HG03159 (cell line): ENCODE results near the gene SLIT3.
"Not testable (repeated sequence)": the region's sequence is repeated elsewhere in the genome, so short reads cannot be mapped to it uniquely, and the experiment has no call there.

Experiments
- ATAC-seq: cut with Tn5 transposase; IDR thresholded peaks from one replicate; pipeline ENCODE4 v1.9.1; 2021; ENCODE audit warnings: mild to moderate bottlenecking, moderate library complexity; ENCODE audit not compliant: unreplicated experiment

Gene SLIT3

DNA sequence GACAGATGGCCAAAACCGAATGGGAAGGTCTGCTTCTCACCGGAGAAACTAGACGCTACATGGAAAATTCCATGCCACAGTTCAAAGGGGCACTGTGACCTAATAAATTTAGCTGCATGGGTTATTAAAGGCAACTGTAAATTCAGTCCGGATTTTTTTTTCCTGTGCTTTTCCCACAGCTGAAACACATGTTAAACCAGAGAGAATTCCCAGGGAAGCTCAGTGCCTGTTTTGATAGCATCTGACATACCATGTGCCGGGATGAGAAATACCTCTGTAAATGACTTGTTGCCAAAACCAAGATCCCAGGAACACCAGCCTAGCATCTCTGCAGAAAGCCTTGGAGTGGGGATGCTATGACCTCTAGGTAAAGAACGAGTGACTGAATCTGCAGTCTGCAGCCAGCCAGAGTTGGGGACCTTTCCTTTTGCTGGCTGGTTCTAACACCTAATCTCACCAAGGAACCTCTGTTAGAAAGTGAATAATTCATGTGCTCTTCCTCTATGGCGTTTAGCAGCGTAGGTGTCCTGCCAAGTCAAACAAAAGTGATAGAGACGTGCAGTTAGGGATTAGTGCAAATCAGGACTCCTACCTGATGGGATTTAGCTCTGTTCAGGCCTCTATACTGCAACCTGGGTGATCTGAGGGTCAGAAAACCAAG lies 77.9 kb downstream of the SLIT3 start:
- no peak for ATAC-seq

DNA sequence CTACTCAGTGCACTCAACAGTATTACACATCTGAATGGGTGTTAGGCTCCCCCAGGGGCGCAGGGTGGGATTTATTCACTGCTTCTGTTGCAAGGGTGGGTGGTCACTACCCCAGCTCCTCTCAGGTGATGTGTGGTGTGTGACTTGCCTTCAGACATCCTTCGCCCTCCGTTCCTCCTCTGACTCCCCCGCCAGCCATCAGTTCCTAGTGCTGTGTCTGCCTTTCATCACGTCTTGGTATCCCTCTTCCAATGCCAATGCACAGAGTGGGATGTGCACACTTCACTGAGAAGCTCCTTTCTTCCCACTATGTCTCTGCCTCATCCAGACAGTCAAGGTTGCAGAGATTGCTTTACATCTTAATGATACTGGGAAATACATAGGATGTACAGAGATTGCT lies 79.4 kb downstream of the SLIT3 start:
- ATAC-seq, result no peak

DNA sequence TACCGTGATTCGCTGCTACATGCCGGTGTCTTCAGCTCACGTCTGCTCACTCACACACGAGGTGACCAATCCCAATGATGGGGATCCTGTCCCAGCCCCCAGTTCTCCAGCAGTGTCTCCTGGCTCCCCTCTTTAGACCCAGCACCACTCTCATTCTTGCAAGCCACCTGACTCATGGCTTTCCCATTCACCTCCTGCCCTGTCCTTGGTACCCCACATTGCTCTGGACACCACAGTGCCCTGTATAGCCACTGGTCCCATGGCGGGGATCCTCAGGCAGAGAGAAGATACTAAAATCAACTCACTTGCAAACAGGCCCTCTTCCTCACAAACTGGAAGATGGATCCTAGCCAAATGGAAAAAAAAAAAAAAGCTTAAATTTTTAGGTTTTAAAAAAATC lies 81.0 kb downstream of the SLIT3 start:
- ATAC-seq, result no peak

DNA sequence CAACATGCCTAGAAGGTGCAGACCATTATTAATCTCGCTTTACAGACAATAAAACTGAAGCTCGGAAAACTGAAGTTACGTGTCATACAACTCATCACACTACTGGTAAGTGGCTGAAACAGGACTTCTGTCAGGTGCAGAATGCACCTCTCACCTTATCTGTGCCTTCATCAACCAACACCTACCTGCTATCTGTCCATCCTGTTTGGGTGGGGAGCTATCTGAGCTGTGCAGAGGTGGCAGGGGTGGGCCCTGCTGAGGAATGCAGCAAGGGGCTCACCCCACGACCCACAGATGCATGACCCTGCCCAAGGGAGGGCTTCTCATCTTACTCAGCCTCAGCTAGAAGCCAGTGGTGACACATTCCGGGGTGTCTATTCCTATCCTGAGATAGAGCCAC lies 81.6 kb downstream of the SLIT3 start:
- ATAC-seq, result no peak

DNA sequence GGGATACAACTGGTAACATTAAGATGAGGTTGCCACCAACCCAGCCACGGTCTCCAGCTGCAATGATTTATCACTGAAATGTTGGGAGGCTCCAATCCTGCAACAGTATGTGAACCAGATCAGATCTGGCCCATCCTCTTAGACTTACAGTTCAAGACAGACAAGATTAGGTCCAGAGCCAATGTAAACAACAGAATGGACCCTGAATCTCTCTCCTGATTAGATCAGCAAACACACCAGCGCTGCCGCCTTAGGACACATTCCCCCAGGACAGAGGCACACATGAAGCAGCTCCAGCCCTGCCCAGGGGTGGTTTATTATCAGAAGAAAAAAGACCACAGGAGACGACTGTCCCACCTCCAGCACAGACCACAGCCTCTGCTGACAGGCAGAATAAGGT lies 82.1 kb downstream of the SLIT3 start:
- no peak for ATAC-seq

DNA sequence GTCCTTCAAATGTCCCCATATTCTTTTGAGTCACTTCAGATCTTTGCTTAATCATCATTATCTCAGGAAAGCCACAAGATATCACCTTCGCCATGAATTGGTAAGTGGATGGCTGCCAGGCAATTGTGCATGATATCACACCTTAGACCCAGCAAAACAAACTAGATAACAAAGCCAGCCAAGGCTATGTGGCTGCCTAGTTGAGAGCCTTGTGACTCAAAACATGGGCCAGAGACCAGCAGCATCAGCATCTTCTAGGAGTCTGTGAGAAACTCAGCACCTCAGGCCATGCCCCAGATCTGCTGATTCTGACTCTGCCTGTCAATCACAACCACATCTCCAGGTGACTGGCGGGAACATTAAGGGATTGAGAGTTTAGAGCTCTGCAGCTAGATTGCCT lies 82.8 kb downstream of the SLIT3 start:
- no peak for ATAC-seq

DNA sequence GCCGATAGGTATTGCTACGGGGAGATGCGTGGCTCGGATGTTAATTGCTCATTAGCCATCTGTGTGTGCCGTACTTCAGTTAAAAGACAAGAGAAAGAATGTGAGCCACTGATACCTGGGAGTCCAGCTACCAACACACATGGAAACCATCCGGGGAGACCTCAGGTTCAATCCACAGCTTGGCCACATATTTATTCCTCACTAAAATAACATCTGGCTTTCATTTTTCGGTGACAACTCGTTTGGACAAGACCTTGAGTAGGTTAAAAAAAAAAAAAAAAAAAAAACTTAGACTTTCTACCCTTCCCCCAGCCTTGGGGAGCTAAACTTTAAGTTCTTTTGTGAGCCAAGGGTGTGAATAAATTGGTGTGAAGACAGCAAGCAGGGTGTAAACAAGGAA lies 84.1 kb downstream of the SLIT3 start:
- no peak for ATAC-seq

DNA sequence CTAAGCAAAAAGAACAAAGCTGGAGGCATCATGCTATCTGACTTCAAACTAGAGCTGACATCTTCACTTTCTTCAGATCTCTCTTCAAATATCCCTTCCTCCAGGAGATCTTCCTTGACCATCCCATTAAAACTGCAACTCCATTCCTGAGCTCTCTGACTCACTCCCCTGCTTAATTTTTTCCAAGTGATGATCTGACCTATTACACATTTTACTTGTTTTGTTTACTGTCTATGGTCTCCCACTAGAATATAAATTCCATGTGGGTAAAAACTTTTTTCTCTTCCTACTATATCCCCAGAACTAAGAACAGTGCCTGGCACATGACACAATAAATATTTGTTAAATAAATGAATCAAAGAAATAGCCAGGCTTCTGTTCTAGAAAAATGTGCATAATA lies 87.5 kb downstream of the SLIT3 start:
- no peak for ATAC-seq

DNA sequence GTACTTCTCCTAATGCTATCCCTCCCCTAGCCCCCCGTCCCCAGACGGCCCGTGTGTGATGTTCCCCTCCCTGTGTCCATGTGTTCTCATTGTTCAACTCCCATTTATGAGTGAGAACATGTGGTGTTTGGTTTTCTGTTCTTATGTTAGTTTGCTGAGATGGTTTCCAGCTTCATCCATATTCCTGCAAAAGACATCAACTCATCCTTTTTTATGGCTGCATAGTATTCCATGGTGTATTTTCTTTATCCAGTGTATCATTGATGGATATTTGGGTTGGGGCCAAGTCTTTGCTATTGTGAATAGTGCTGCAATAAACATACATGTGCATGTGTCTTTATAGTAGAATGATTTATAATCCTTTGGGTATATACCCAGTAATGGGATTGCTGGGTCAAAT lies 89.2 kb downstream of the SLIT3 start:
- ATAC-seq, result not testable (repeated sequence)

DNA sequence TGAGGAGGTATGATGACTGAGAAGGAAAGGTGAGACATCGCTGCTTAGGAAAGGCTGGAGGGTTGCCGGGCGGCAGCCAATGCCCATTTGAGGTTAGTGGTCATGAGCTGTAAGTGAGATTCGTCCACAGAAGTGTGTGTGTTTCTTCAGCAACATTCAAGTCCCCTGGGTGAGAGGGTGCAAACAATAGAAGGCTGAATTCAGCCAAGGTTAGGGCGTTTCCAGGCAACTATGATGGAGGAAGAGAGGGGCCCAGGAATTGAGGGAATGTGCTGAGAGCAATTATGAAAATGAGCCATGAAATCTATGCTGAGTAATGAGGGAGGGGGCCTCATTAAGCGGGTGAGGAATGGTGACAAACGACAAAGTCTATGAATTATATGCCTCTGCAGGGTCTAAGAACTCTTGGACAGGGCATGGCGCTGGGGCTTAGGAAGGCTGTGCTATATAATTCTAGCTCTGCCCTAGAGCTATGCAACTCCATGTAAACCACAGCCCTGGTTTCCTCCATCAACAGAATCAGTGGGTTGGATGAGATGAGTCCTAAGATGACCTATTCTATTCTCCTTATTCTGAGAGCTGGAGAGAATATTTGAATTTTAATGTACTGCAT lies 96.0 kb downstream of the SLIT3 start:
- no peak for ATAC-seq

DNA sequence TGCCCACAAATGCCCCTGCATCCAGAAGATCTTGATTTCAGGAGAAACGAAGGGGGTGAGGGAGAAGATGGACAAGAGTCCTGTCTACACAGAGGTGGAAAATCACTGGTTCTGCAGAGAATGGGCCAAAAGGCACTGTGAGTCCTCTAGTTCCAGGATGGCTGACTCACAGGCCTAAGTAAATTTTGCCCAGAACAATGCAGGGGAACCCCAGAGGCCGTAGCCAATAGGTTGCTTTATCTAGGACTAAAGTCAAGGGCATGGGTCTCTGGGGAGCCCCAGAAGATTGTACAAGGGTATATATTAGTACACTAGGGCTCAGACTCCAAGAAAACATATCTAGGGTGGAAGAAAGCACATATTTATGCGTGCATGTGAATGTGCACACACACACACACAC lies 98.0 kb downstream of the SLIT3 start:
- no peak for ATAC-seq

DNA sequence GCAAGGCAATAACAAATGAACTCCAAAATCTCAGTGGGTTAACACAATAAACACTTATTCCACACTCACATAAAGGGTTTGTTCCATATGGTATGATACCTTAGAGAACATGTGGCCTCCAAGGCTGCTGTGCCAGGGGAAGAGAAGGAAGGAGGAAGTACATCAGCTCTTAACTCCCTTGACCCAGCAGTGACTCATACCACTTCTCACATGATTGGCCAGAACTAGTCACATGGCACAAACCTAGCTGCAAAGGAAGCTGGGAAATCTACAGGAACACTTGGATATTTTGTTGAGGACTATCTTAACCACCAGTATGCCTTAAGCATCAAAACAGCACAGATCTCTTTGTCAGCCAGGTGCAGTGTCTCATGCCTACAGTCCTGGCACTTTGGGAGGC lies 99.3 kb downstream of the SLIT3 start:
- no peak for ATAC-seq

DNA sequence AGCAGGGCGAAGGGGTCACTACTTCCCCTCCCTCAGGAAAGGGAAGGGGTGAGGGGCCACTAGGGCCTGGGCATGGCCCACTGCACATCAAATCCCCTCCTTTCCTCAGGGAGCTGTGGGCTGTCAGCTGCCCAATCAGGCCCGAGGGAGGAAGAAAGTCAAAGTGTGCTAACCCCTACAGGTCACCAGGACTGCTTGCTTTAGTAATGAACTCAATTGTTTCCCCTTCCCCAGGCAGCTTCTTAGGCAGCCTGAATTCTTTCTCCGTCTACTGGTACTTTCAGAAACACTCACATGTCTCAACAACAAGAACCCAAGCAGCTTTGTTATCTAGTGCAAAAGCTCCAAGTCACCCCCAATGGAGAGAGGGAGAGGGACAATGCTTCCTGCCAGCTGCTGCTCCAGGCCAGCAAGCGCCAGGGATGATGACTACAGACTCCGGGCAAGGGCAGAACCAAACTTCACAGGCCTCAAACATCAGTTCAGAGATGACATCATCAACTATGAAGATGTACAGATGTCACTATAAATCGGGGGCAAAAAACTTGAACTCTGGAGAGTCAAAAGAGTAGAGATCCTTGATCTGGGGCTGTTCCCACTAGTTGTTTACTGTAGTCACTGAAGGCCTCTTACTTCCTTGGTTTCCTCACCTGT lies 100.7 kb downstream of the SLIT3 start:
- ATAC-seq, result no peak

DNA sequence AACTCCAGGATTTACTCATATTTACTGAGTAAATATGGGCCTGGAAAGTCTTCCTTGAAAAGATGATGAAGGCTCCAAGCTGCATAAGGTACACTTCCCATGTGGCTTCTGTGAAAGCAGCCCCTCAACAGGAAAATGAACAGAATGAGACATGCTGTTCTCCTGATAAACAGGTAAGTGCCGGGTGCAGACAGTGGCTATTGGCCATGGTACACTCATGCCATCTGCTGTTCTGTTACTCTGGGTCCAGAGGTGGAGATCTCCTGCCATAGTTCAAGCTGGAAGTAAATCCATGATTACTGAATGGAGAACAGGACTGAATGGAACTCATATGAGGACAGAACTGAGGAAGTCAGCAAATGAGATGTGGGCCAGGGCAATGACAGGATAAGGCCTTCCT lies 103.6 kb downstream of the SLIT3 start:
- no peak for ATAC-seq

DNA sequence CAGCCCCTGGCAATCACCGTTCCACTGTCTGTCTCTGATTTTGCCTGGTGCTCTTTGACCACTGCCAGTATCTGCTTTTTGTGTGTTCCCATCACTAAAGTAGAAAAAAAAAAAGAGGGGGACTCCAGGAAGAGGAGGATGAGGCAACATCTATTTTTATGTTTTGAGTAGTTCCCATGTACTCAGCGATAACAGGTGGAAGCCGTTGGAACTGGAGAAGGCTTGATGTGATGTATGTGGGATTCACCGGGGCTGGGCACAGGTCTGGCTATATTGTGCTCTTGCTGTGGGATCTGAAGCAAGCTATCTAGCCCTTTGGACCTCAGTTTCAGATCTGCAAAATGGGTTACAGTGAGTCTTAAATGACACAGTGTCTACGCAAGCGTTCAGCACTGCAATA lies 104.9 kb downstream of the SLIT3 start:
- ATAC-seq, result no peak

DNA sequence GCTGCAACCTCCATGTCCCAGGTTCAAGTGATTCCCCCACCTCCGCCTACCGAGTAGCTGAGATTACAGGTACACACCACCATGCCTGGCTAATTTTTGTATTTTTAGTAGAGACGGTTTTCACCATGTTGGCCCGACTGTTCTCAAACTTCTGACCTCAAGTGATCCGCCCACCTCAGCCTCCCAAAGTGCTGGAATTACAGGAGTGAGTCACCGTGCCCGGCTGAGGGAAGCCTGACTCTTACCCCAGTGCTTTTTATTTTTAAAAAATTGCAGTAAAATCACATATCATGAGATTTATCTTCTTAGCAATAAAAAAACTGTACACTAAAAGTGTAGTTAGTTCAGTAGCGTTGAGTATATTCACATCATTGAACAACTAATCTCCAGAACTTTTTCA lies 105.3 kb downstream of the SLIT3 start:
- no peak for ATAC-seq

DNA sequence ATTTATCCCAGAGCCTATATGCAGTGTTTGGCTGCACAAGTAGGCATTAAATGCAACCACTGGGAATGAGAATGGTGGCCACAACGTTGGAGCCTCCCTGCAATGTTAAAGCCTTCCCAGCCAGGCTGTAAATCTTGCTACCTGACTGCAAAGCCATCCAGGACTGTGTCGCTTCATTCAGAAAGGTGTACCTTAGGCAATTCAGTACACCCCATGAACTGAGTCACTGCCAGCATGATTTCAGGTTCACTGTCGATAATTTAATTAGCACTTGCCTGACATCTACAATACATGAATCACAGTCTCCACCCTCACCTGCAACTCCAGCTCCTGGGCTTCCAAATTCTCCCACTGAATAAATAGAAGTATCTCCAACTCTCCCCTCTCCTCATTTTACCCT lies 108.4 kb downstream of the SLIT3 start:
- ATAC-seq, result no peak

DNA sequence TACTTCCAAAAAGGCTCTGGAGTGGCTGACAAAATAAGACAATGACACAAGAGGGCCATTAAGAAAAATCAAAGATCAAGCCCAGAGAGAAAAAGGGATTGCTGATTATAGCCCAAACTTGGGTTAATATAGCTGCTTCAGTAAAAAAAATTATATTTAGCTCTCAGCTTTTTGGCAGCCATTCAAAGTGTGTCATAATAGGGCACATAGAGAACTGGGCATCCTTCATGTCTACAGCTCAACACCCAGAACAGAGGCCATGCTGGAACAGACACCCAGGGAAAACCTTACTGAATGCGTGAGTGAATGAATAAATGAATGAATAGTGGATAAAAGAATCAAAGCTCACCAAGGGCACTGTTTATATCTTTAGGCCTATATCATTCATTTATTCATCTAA lies 110.1 kb downstream of the SLIT3 start:
- no peak for ATAC-seq

DNA sequence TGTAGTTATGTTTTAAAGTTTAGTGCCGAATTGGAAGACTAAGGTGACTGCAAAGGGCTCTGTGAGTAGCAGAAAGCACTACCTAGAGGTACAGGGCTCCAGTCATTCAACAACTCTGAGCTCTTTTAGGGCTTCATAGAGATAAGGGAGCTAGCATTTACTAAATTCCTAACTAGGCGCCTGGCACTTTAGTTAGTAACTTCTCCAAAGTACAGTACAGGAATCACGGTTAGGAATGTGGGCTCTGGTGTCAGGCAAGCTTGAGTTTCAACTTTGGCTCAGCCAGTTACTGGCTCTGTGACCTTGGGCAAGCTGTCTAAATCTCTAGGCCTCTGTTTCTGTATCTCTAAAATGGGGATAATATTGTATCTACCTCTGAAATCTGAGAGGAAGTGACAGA lies 115.3 kb downstream of the SLIT3 start:
- no peak for ATAC-seq

DNA sequence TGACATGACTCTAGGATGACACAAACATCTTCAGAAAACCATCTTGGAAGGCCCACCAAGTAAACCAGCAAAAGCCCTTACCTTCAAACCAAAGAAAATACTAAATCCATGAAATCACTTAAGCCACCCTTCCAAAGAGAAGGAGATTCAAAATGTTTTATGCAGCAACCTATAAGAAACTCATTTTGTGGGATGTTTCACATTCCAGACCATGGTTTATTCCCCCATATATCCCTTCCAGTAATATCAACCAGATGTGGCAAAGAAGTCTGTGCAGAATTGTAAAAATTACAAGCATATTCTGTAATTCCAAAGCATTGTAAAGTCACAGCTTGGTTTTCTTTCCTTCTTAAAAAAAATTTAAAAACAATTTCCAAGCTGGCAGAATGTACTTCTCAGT lies 117.4 kb downstream of the SLIT3 start:
- ATAC-seq, result no peak

DNA sequence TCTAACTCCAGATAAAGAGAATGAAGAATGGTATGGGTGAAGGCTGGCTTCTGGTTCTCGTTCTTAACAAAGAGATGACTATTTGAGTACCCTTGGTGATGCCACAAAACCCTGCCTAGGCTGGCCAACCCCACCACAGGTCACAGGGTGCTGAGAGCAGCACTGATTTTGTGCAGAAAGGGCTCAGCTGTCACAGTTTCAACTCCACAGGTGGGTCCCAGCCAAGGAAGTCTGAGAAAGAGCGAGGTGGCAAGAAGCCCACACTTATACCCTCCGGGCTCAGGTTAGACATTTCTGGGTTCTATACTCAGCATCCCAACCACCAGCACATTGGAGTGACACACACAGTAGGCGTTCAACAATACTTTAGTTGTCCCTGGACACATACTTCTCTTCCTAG lies 118.1 kb downstream of the SLIT3 start:
- ATAC-seq, result no peak

DNA sequence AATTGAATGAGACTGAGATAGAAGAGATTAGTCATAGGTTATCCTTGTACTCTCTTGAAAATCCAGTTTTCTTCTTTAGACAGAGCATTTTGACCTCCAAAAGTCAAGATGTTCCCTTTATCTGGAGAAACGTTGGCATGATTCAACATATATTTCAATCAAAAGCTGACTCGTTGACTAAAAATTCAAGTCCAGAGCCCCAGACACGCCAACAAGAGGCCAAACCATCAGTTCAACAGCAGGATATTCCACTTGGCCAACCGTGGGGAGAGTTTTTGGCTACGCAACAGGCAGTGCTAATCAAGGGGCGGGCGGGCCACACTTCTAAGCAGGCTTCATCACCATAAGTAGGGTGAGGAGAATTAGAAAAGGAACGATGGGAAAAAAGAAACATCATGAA lies 119.1 kb downstream of the SLIT3 start:
- ATAC-seq, result no peak

DNA sequence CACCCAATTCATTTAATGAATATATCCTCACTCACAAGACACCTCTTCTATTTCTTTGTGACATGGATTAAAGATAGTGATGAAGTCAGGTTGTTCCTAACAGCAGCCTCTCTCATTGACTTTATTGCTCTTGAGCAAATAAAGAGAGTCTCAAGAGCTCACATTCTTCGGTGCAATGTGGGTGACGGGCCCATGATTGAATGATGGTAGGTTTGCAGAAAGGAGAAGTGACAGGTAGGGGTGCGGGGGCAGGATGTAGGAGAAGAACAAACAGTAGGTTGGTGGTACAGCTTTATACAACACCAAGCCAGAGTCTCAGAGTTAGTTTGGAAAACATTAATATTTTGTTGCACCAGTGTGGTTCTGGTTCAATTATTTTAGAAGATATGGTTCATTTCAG lies 122.2 kb downstream of the SLIT3 start:
- ATAC-seq, result no peak
